ENCODE results near the gene CDHR1.

Gene CDHR1

GRCh38 chr10:84224411-84225028 lies 30.2 kb downstream of the CDHR1 start:
- no peak for FAIRE-seq
- DNase-seq (ENCODE audit: insufficient read length, low spot score), result no peak

DNA sequence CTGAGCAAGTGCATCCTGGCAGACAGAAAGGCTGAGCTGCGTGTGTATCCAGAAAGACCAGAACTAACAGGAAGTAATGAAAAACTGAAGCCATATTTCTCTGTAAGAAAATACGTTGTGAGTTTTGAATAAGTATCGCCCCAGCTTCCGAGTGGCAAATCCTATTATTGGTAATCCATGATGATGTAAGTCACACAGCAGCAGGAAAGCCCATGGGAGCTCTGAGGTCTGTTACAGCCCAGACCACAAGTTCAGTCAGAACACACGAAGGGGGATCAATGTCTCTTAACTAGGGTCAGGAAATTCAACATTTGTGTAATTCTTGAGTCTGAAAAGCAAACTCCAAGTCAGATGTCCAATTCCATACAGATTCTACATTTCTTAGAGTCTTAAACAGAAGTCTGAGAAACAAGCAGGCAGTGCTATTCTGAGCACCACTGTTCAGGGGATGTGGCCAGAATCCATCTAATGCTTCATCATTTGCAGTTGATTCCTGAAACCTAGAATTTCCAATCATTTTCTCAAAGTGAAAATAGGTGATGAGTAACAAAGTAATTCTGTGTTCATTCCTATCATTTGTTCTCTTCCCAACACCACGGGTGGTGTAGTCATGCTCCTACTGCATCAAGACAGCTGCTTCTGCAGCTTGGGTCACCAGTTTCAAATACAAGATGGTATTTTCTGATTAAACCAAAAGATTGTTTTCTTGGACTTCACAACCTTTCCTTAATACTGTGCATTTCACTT lies 31.3 kb downstream of the CDHR1 start, which contains the start of gene LRIT2:
Gene LRIT2 (minus strand): TSS at position 118 of the 747 bp plus-strand sequence. CDS start 24 bp downstream, at position 94.
- no peak for DNase-seq (ENCODE audit: insufficient read length, low spot score)
- FAIRE-seq, result no peak

- FAIRE-seq (no peak), DNase-seq (ENCODE audit: insufficient read length, low spot score) (no peak)
Observed at GRCh38 chr10:84226616-84227015, 32.3 kb downstream of the CDHR1 start.

DNA sequence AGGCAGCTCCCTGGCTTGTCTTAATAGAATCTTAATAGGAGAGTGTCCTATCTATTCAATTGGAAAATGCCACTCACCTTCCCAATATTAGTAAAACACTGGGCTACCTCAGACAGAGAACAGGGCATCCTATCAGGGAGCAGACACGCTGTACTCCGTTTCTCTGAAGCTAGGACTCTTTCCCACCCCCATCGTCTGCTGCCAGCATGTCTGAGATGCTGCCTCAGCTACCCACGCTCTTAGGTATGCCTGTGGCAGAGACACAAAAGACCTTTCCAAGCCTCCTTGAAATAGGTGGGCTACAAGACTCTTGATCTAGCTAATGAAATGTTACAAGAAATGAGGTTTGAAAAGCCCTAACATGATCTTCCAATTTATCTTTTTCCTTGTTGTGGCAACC lies 33.5 kb downstream of the CDHR1 start:
- FAIRE-seq, result no peak

GRCh38 chr10:84230359-84230758 lies 36.0 kb downstream of the CDHR1 start:
- no peak for FAIRE-seq
- DNase-seq (ENCODE audit: insufficient read length, low spot score), result no peak

More for the DNA sequence above, 33.5 kb downstream of the CDHR1 start:
- DNase-seq (ENCODE audit: insufficient read length, low spot score), result no peak

GRCh38 chr10:84232376-84232775 lies 38.0 kb downstream of the CDHR1 start:
- no peak for DNase-seq (ENCODE audit: insufficient read length, low spot score)
- FAIRE-seq, result no peak

DNA sequence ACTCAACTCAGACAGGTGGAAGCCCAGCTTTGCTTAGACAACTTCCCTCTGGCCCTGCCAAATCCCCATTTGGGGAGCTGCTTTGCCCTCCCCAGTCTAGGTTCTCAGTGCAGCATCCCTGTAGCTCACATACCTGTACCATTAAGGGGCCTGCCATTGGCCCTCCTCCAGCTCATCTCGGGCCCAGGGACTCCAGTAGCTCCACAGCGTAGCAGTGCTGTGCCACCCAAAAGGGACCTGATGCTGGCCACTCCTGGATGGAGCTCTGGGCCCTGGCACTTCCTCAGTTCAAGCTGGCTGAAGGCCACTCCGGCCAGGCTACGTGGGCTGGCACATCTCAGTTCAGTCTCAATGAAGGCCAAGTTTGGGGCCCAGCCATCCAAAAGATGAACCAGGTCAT lies 39.6 kb downstream of the CDHR1 start:
- FAIRE-seq (no peak), DNase-seq (ENCODE audit: insufficient read length, low spot score) (no peak)

- DNase-seq (ENCODE audit: insufficient read length, low spot score) (no peak), FAIRE-seq (no peak)
Observed at GRCh38 chr10:84234479-84234878, 40.1 kb downstream of the CDHR1 start.

DNA sequence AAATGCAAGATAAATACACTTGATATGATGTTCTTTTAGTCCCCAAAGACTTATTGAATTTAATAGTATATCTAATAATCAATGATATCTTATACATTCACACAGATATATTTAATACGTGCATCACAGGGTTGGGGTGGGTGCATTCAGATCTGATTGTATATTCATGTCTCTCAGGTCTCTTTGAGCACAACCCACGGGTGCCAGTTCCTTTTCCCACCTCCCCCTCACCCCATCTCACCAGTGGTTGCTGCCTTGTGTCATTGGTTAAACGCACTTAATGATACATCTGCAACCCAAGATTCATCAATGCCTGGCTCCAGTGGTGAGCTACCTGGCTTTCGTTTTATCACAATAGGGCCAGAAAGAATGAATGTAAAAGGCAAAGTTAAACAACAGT lies 40.8 kb downstream of the CDHR1 start:
- FAIRE-seq (no peak), DNase-seq (ENCODE audit: insufficient read length, low spot score) (no peak)

DNA sequence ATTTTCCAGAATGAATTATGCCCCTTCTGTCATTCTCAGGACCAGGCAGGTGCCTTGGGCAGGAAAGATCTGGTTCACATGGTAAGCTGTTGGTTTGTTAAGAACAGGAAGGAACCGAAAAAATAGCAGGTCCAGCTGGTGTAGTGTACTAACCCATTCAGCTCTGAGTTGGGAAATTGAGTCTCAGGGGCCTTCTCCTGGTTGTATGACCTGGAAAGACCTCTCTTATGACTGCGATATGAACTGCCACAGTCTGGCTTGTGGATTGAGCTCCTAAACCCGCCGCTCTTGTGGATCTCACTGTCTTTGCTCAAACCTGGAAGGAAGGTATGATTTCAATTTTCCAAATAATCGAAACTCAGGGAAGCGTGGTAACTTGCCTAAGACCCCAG lies 42.5 kb downstream of the CDHR1 start:
- FAIRE-seq (no peak), DNase-seq (ENCODE audit: insufficient read length, low spot score) (no peak)

GRCh38 chr10:84237199-84238051 lies 43.1 kb downstream of the CDHR1 start:
- FAIRE-seq (no peak), DNase-seq (ENCODE audit: insufficient read length, low spot score) (no peak)

GRCh38 chr10:84238909-84239308 lies 44.6 kb downstream of the CDHR1 start:
- FAIRE-seq, result no peak

DNA sequence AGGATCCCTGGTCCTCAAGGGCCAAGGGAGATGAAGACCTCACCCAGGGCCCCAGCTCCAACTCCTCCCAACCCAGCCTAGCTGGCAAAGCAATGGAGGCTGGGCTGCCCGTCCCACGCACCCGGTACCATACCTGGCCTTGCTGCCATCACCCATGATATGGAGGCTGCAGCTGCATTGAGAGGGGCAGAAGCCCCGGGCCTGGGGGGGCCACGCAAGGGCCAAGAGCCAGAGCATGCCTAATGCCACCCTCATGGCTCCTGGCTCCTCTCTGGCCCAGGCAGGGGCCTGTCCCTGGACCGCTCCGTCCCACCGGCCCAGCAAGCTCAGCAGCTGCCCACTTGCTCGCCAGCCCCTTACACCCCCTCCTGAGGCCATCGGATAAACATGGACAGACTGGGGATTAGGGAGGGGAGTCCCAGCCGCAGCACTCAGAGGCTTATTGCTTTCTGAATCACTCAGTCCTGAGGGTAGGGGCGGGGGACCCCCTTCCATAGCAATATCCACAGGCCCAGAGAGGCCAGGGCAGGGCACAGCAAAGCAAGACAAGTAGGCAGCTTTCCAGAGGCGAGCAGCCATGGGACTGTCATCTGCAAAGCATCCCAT lies 47.0 kb downstream of the CDHR1 start, which contains the start of gene LRIT1:
Gene LRIT1 (minus strand): TSS at position 362 of the 606 bp plus-strand sequence. CDS start 107 bp downstream, at position 255.
- FAIRE-seq, result no peak
- DNase-seq (ENCODE audit: insufficient read length, low spot score), result no peak

More at GRCh38 chr10:84238909-84239308, 44.6 kb downstream of the CDHR1 start:
- DNase-seq (ENCODE audit: insufficient read length, low spot score), result no peak

GRCh38 chr10:84243759-84244158 lies 49.4 kb downstream of the CDHR1 start:
- FAIRE-seq, result no peak
- no peak for DNase-seq (ENCODE audit: insufficient read length, low spot score)

DNA sequence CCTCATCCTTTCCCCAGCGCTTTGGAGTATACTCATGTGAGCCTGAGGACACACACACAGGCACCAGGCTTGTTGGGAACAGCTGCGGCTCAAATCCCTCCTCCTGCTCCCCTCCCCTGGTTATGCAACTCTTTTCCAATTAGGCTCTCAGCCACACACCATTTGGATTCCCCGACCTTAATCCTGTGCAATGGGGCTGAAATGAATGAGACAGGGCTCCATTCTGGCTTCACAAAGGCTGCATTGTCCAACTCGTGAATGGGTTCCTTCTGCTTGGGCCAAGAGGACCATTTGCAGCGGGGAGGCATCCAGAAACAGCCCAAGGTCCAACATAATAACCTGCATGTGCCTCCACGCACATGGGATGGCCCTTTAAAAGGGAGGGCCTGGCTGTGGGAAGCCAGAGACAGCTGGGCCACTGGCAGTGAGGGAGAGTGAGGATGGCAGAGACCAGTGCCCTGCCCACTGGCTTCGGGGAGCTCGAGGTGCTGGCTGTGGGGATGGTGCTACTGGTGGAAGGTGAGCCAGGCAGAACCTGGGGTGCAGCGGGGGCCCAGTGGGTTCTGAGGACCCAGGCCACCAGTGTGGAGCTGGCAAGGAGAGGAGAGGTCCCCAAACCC lies 50.4 kb downstream of the CDHR1 start, which contains the start of gene RGR:
Gene RGR (plus strand): TSS at position 403 of the 620 bp plus-strand sequence. CDS start 38 bp downstream, at position 441.
- FAIRE-seq (no peak), DNase-seq (ENCODE audit: insufficient read length, low spot score) (no peak)

- no peak for DNase-seq (ENCODE audit: insufficient read length, low spot score)
- no peak for FAIRE-seq
Observed at GRCh38 chr10:84247496-84247895, 53.2 kb downstream of the CDHR1 start.

DNA sequence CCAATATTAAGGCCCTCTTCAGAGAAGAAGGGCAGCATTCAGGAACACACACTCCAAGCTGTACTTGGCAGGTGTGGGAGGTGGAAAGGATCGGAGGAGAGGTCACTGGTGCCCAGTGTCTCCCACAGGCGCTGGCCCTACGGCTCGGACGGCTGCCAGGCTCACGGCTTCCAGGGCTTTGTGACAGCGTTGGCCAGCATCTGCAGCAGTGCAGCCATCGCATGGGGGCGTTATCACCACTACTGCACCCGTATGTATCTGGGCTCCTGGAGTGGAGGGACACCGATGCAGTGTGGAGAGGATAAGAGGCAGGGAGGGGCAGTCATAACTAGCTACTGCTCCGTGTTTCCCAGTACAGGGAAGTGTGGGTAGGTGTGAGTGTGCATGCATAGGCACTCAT lies 54.5 kb downstream of the CDHR1 start:
- no peak for FAIRE-seq
- no peak for DNase-seq (ENCODE audit: insufficient read length, low spot score)

DNA sequence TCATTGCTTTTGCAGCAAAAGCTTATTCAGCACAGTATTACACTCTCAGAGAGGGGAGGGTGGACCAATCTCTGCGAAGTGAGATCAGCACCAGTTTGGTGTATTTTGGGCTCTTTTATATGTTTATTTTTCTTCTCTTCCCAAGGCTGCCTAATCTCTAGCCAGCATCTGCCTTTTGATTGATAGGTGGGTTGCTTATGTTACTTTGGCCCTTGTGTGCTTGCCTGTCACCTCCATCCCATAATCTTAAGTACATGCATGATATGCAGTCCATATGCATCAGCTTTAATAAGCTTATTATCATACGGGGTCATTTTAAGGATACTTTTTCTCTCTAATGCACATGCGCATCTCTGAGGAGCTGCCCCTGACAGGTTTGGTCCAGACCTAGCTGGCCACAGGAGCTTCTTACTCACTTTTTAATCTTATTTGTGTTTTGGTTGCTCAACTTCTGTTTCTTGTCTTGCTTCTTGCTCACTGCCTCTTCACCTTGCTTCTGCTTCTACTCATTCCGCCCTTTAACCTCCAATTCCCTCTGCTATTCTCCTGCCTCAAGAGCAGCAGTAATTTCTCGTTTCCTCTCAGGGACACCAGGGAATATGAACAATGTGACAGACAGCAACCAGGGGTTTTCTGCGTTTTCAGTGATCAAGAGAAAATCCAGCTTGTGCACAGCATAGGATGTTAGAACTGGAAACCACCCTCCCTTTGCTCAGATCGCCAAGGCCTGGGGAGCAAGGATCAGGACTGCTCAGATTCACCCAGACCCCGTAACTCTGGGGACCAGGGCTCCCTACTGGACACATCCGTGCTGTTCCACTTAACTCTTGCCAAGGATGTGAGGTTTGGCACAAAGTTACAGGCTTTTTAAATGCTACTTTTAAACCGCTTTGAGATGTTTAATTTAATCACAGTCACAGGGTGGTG lies 60.5 kb downstream of the CDHR1 start:
- DNase-seq (ENCODE audit: insufficient read length, low spot score) (no peak), FAIRE-seq (no peak)

Measured in GM19239 (cell line).